Measurements from ENCODE around the gene FILIP1L. TPM values are rescaled to one million over a fixed set of nuclear protein-coding genes. Genes with fewer than 3 reads are reported as not detected.

The FILIP1L gene
- total and polyA plus RNA-seq, 5 donors: 42.2 to 88.3 (median 56.4) TPM

DNA sequence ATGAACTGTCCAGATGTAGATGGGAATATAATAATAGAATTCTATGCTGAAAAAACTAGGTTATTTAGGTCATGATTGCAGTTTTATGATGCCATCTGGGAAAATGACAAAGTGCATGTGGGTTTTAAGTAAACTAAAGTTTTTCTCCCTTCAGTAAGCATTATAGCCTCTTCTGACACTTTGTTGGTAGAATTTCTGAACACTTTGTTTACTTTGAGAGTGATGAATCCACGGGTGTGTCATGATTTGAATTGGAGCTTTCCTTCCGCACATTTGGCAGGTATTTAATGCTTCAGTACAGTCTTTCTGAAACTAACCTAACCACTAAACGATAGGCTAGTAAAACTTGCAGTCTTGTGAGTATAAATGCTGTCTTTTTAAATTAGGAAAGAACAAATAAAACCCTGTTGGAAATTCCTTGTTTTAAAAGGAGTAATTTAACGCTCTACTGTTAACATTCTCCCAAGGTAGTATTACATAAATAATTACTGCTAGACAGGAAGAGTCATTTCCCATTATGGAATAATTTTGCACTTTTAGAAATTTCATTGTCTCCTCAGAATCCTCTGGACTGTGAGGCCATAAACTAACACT is 7.0 kb downstream of the FILIP1L start:
- Histone ChIP-seq H3K27ac (ENCODE audit: low read length) (no peak overlapping the region), H3K4me1 (ENCODE audit: control insufficient read depth, insufficient read depth, low read length) (peaks cover 3% of the 10 kb centered on the region), H3K9me3 (ENCODE audit: control insufficient read depth, low read length) (no peaks in the 10 kb centered on the region), H3K27me3 (ENCODE audit: control insufficient read depth, insufficient read depth) (no peaks in the 10 kb centered on the region), H3K4me3 (ENCODE audit: low read length) (no peak overlapping the region)
- ATAC-seq (no peak), DNase-seq (no peak)
- intact Hi-C loops (cut with DNase I): no loop called here
- 54% methylated on average over 4 of the region's 4 CpGs for WGBS

DNA sequence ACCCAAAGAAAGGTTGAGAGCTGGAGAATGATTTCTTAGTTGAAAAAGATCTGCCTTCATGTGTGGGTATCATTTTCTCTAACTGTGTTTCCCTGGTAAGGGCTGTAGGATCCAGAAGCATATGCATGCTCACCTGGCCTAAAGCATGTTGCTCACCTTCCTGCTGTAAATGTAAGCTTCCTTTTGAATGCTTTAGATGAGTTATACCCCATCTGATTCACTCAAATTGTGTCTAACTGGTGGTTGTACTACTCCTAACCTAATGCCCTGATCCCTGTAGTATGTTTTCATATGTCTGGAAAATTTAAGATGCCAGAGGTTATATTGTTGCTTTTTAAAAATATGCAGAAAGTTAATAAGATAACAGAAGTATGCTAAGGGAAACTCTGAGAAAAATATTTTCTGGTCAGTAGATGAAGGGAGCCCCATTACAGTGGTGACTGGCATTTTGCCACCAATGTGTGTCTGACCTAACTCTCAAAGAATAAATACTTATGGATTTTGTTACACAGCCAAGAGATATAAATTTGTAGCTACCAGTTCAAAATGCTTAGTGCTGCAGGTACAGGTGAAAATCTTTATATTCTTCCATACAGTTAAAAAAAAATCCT is 7.7 kb downstream of the FILIP1L start:
- intact Hi-C loops (cut with DNase I): no loop called here
- H3K27me3 ChIP-seq (ENCODE audit: control insufficient read depth, insufficient read depth): no peaks in the 10 kb centered on the region
- no peak for ATAC-seq
- DNase-seq: no peak
- no peaks in the 10 kb centered on the region for H3K9me3 ChIP-seq (ENCODE audit: control insufficient read depth, low read length)
- H3K27ac ChIP-seq (ENCODE audit: low read length): no peak overlapping the region
- no peak overlapping the region for H3K4me3 ChIP-seq (ENCODE audit: low read length)
- H3K4me1 ChIP-seq (ENCODE audit: control insufficient read depth, insufficient read depth, low read length): peaks cover 3% of the 10 kb centered on the region

DNA sequence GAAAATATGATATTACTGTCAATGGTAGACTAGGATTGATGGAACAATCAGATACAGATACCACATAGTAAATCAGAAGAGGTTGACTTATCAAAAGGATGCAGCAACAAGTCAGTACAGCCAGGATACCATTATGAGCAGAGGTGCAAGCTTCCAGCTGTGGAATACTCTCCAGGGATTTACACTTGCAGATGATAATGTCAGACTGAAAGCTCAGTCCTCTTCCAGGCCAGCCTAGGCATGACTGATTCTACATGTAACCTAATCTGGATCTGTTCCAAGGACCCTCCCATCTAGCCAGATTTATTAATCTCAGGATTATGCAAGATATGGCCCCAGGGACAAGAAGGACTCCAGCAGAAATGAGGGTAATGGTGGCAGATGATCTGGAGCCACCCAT is 8.2 kb downstream of the FILIP1L start:
- no peaks in the 10 kb centered on the region for H3K27me3 ChIP-seq (ENCODE audit: control insufficient read depth, insufficient read depth)
- H3K9me3 ChIP-seq (ENCODE audit: control insufficient read depth, low read length): no peaks in the 10 kb centered on the region
- peaks cover 3% of the 10 kb centered on the region for H3K4me1 ChIP-seq (ENCODE audit: control insufficient read depth, insufficient read depth, low read length)
- H3K4me3 ChIP-seq (ENCODE audit: low read length): no peak overlapping the region
- H3K27ac ChIP-seq (ENCODE audit: low read length): no peak overlapping the region
- ATAC-seq: no peak
- DNase-seq: no peak
- intact Hi-C loops (cut with DNase I): no loop called here

DNA sequence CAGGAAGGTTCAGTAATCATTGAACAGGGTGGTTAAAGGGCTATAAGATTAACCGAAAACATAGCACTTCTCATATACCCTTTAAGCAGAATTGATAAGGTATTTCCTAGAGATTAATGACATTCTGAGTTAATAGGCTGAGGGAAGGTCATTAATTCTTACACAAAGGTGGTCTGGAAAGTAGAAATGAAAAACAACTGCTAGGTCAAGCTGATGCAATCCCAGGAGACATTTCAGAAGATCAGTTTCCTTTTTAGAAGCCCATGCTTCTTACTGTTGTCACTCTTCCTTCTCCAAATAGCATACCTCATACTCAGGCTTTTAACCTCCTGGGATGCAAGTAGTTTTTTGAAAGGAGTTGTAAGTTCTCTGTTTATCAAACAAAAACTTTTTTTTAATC is 8.8 kb downstream of the FILIP1L start:
- Histone ChIP-seq H3K4me1 (ENCODE audit: control insufficient read depth, insufficient read depth, low read length) (peaks cover 3% of the 10 kb centered on the region), H3K27me3 (ENCODE audit: control insufficient read depth, insufficient read depth) (no peaks in the 10 kb centered on the region), H3K27ac (ENCODE audit: low read length) (no peak overlapping the region), H3K9me3 (ENCODE audit: control insufficient read depth, low read length) (no peaks in the 10 kb centered on the region), H3K4me3 (ENCODE audit: low read length) (no peak overlapping the region)
- no peak for ATAC-seq
- WGBS: 88% methylated on average over 1 of the region's 1 CpG
- no peak for DNase-seq
- intact Hi-C loops (cut with DNase I): no loop called here

DNA sequence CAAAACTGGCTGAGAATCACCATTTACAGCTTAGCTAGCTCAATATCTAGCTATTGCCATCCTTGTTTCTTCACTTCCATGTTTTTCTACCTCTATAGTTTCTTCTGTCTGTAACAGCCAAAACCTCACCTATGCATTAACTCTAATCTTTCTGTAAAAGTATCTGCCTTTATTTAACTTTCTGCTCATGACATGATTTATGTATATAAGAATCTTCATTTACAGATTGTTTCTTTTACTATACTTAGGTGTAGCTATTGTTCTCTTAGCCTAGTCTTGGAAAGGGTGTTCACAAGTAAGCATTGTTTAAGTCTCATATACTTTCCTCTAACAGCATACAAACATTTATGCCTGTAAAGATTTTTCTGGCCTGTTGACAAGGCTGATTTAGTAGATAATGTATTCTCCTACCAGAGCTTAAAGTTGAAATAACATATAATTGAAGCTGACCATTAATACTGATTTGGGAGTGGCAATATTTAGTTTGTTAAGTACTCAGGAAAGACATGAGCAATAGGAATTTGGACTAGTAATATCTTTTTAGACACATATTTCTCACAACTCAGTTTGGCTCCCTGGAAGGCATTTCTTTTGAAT is 9.4 kb downstream of the FILIP1L start:
- intact Hi-C loops (cut with DNase I): no loop called here
- DNase-seq (no peak), ATAC-seq (no peak)
- Histone ChIP-seq H3K9me3 (ENCODE audit: control insufficient read depth, low read length) (no peaks in the 10 kb centered on the region), H3K27me3 (ENCODE audit: control insufficient read depth, insufficient read depth) (no peaks in the 10 kb centered on the region), H3K4me3 (ENCODE audit: low read length) (no peak overlapping the region), H3K27ac (ENCODE audit: low read length) (no peak overlapping the region), H3K4me1 (ENCODE audit: control insufficient read depth, insufficient read depth, low read length) (peaks cover 3% of the 10 kb centered on the region)

DNA sequence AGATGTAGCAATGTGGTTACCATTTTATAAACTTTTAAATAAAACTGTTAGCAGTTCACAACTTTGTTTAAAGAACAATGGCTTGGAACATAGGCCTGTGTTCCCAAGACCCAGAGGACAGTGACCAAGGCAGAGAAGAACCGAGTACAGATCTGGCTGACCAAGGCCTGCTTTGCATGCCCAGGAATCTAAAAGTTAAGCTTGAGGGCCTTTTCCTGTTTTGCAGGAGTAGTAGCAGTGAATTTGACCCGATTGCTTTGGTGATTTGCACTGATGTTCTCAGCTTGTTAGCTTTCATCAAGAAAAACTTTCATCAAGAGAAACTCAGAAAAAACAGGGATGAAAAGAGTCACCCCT is 9.9 kb downstream of the FILIP1L start:
- H3K4me1 ChIP-seq (ENCODE audit: control insufficient read depth, insufficient read depth, low read length): peaks cover 3% of the 10 kb centered on the region
- DNase-seq (no peak), ATAC-seq (no peak)
- no peaks in the 10 kb centered on the region for H3K9me3 ChIP-seq (ENCODE audit: control insufficient read depth, low read length)
- H3K27me3 ChIP-seq (ENCODE audit: control insufficient read depth, insufficient read depth): no peaks in the 10 kb centered on the region
- WGBS: 67% methylated on average over 2 of the region's 2 CpGs
- intact Hi-C loops (cut with DNase I): no loop called here
- H3K27ac ChIP-seq (ENCODE audit: low read length): peak overlapping the region; percentile 17
- H3K4me3 ChIP-seq (ENCODE audit: low read length): no peak overlapping the region

DNA sequence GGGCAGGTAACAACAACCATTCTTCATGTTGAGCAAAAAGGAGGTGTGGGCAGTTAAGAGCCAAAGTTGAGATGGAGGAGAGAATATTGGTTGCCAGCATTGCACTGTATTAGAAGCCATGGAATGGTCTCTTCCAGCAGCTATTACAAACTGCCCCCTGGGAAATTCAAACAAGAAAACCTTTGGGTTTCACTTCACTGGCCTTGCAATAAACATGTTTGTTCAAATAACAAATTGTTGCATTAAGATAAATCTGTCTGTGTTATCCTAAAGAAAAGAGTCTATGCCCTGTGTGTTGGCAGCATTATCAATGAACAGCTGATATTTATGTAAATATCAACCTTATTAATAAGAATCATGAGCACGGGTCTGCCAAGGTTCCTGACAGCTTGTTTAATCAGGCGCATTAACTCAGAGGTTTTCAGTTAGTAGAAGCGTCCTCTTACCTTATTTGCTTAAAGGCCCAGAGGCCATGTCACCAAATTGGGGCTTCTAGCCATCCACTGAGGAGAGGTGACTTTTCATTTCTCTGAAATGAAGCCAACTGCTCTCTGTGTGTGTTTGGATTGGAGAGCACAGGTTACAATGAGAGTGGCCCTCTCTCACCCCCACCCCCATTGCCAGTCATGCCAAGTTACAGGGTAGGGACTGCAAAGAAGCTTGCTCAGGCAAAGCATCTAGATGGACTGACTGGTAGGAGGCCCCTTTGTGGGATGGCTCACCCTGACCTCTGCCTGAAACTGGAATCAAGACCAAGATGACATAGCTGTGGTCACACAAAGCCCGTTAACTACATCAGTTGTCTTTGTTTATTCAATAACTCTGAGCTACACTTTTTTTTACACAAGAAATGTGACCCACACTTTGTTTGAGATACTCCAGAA is 10.5 kb downstream of the FILIP1L start:
- Histone ChIP-seq H3K9me3 (ENCODE audit: control insufficient read depth, low read length) (no peaks in the 10 kb centered on the region), H3K27me3 (ENCODE audit: control insufficient read depth, insufficient read depth) (no peaks in the 10 kb centered on the region), H3K4me3 (ENCODE audit: low read length) (no peak overlapping the region), H3K4me1 (ENCODE audit: control insufficient read depth, insufficient read depth, low read length) (peaks cover 3% of the 10 kb centered on the region), H3K27ac (ENCODE audit: low read length) (peak overlapping the region; percentile 94)
- WGBS: 84% methylated on average over 4 of the region's 4 CpGs
- ATAC-seq: peak in 1 of 2 donors; percentile 32
- intact Hi-C loops (cut with DNase I): no loop called here
- DNase-seq: no peak

DNA sequence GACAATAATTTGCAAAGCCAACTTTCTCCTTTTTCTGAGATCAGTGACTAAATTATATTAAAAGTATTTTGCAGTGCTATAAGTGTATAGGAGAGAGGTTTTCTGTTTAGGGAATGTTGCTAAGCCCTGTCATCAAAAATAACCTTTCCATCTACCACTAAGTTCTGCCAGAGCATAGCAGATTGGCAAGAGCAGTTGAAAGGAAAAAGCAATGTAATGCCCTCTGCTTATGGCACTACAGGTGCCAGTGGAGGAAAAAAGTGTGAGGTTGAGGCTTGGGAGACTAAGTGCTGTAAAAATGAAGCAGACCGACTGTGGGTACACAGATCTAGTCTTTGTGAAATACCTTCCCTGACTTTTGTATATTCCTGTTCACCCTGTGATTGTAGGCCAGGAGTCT is 11.5 kb downstream of the FILIP1L start:
- Histone ChIP-seq H3K27me3 (ENCODE audit: control insufficient read depth, insufficient read depth) (no peaks in the 10 kb centered on the region), H3K9me3 (ENCODE audit: control insufficient read depth, low read length) (no peaks in the 10 kb centered on the region), H3K4me3 (ENCODE audit: low read length) (no peak overlapping the region), H3K27ac (ENCODE audit: low read length) (peak overlapping the region; percentile 94), H3K4me1 (ENCODE audit: control insufficient read depth, insufficient read depth, low read length) (peaks cover 3% of the 10 kb centered on the region)
- intact Hi-C loops (cut with DNase I): no loop called here
- 71% methylated on average over 1 of the region's 1 CpG for WGBS
- peak; percentile 20 to 44 for ATAC-seq
- DNase-seq: no peak

DNA sequence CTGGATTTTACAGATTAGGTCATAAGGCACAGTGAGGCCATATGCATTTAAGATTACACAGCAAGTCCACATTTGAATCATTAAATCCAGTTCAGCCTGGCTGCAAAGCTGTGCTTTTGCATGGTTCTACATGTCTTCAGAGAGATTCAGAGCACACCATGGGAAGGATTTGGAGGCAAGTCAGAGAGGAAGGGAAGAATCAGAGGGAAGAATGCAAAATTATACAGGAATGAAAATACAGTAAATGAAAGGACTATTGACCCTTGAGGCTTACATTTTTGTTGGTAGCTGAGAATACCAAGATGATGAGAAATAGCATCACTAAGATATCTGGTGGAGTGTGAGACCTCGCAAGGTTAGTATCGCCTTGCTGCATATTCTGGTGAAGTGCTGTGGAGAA is 13.9 kb downstream of the FILIP1L start:
- Histone ChIP-seq H3K4me3 (ENCODE audit: low read length) (no peak overlapping the region), H3K4me1 (ENCODE audit: control insufficient read depth, insufficient read depth, low read length) (peaks cover 3% of the 10 kb centered on the region), H3K27me3 (ENCODE audit: control insufficient read depth, insufficient read depth) (no peaks in the 10 kb centered on the region), H3K9me3 (ENCODE audit: control insufficient read depth, low read length) (no peaks in the 10 kb centered on the region), H3K27ac (ENCODE audit: low read length) (no peak overlapping the region)
- no peak for ATAC-seq
- no peak for DNase-seq
- over 99% methylated on average over 2 of the region's 2 CpGs for WGBS
- intact Hi-C loops (cut with DNase I): no loop called here

DNA sequence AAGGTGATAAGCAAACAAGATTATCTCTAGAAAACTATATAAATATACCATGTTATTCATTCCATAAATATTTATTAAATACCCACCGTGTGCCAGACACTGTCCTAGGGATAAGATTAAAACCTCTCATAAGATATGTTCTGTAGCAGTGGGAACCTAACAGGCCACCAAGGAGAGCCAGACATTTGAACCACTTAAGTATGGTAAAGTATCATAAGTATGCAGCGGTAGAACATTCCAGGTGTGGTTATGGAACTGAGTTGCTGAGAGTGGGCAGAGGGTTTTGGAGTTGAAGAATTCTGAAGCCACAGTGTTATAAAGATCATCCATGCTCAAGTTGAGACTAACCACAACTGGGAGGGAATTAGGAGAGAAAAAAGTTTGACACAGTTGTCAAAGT is 14.7 kb downstream of the FILIP1L start:
- Histone ChIP-seq H3K4me3 (ENCODE audit: low read length) (no peak overlapping the region), H3K4me1 (ENCODE audit: control insufficient read depth, insufficient read depth, low read length) (peaks cover 3% of the 10 kb centered on the region), H3K27ac (ENCODE audit: low read length) (no peak overlapping the region), H3K9me3 (ENCODE audit: control insufficient read depth, low read length) (no peaks in the 10 kb centered on the region), H3K27me3 (ENCODE audit: control insufficient read depth, insufficient read depth) (no peaks in the 10 kb centered on the region)
- intact Hi-C loops (cut with DNase I): no loop called here
- WGBS: 50% methylated on average over 2 of the region's 2 CpGs
- ATAC-seq: no peak
- no peak for DNase-seq

DNA sequence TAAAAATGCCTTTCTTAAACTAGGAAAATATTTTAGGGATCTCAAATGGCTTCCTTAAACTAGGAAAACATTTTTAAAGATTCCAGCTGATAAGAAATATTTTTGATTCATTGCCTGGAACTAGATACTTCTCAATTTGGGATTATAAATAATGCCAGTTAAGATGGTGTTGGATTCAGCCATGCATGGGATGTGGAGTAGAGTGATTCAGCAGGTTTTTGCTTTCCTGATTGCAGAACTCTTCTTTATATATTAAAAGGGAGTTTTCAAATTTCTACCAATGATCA is 15.6 kb downstream of the FILIP1L start:
- intact Hi-C loops (cut with DNase I): no loop called here
- Histone ChIP-seq H3K4me3 (ENCODE audit: low read length) (no peak overlapping the region), H3K4me1 (ENCODE audit: control insufficient read depth, insufficient read depth, low read length) (peaks cover 3% of the 10 kb centered on the region), H3K27ac (ENCODE audit: low read length) (no peak overlapping the region), H3K27me3 (ENCODE audit: control insufficient read depth, insufficient read depth) (no peaks in the 10 kb centered on the region), H3K9me3 (ENCODE audit: control insufficient read depth, low read length) (no peaks in the 10 kb centered on the region)
- no peak for DNase-seq
- ATAC-seq: no peak
